HT-29 (cell line): ENCODE measurements around the gene CCDC91. TPM values are rescaled to one million over a fixed set of nuclear protein-coding genes. Genes with fewer than 3 reads are reported as not detected.
"Not testable (repeated sequence)": the region's sequence is repeated elsewhere in the genome, so short reads cannot be mapped to it uniquely, and the experiment has no call there.

Experiments
- DNase-seq: peaks from one replicate; pipeline ENCODE4 v3.0.0-alpha.2; 2015; ENCODE audit warnings: low spot score
- total RNA-seq: library from RNA; depleted of rRNA; stranded (reverse); fragments of >200 nt; shearing (Covaris generic); gene quantifications from 2 replicates; pipeline ENCODE4 v1.2.3, GENCODE V29; 2014

Gene CCDC91
- total RNA-seq, 1 experiment from 2014 or later, result 10.1 TPM

- DNase-seq, result no peak
These were observed 88.7 kb downstream of the CCDC91 start for GRCh38 chr12:28278960-28279359.

GRCh38 chr12:28286352-28286751, 96.1 kb downstream of the CCDC91 start:
- no peak for DNase-seq

- no peak for DNase-seq
These were observed 100.0 kb downstream of the CCDC91 start for GRCh38 chr12:28290262-28290661.

- DNase-seq, result no peak
These were observed 102.4 kb downstream of the CCDC91 start for GRCh38 chr12:28292699-28293098.

- no peak for DNase-seq
These were observed 104.0 kb downstream of the CCDC91 start for GRCh38 chr12:28294300-28294699.

- DNase-seq, result no peak
These were observed 106.0 kb downstream of the CCDC91 start for GRCh38 chr12:28296287-28296686.

GRCh38 chr12:28303192-28303591, 112.9 kb downstream of the CCDC91 start:
- DNase-seq, result no peak

GRCh38 chr12:28306535-28306934, 116.3 kb downstream of the CCDC91 start:
- DNase-seq, result no peak

GRCh38 chr12:28308891-28309290, 118.6 kb downstream of the CCDC91 start:
- no peak for DNase-seq

- no peak for DNase-seq
These were observed 123.4 kb downstream of the CCDC91 start for GRCh38 chr12:28313631-28314030.

GRCh38 chr12:28316049-28316448, 125.8 kb downstream of the CCDC91 start:
- DNase-seq, result no peak

GRCh38 chr12:28318273-28318672, 128.0 kb downstream of the CCDC91 start:
- DNase-seq, result no peak

GRCh38 chr12:28320353-28320752, 130.1 kb downstream of the CCDC91 start:
- DNase-seq, result no peak

GRCh38 chr12:28327722-28328121, 137.5 kb downstream of the CCDC91 start:
- DNase-seq, result no peak

GRCh38 chr12:28328967-28329366, 138.7 kb downstream of the CCDC91 start:
- DNase-seq, result no peak

- DNase-seq, result not testable (repeated sequence)
These were observed 139.5 kb downstream of the CCDC91 start for GRCh38 chr12:28329727-28330126.

- DNase-seq, result not testable (repeated sequence)
These were observed 140.0 kb downstream of the CCDC91 start for GRCh38 chr12:28330232-28330631.

- DNase-seq, result no peak
These were observed 140.9 kb downstream of the CCDC91 start for GRCh38 chr12:28331130-28331529.

- no peak for DNase-seq
These were observed 150.2 kb downstream of the CCDC91 start for GRCh38 chr12:28340261-28341045.

- no peak for DNase-seq
These were observed 153.5 kb downstream of the CCDC91 start for GRCh38 chr12:28343713-28344112.

GRCh38 chr12:28346567-28346966, 156.3 kb downstream of the CCDC91 start:
- DNase-seq, result no peak

- no peak for DNase-seq
These were observed 158.9 kb downstream of the CCDC91 start for GRCh38 chr12:28349196-28349595.

- no peak for DNase-seq
These were observed 160.2 kb downstream of the CCDC91 start for GRCh38 chr12:28350502-28350901.

- DNase-seq, result no peak
These were observed 161.2 kb downstream of the CCDC91 start for GRCh38 chr12:28351414-28351813.
